ENCODE measurements around the gene TRMT61A.
A peak's percentile ranks its signal among the peaks of the same experiment; 100 is the strongest.
"Not testable (repeated sequence)": the region's sequence is repeated elsewhere in the genome, so short reads cannot be mapped to it uniquely, and the experiment has no call there.

Gene TRMT61A

GRCh38 chr14:103504991-103505565, 23.9 kb upstream of the TRMT61A start:
- POLR2A ChIA-PET = no interaction called here
- TF ChIP-seq CTCF (IDR thresholded peaks at IDR 0.05; ENCODE audit: control extremely low read depth, extremely low read depth, low read depth, missing control alignments) = no peak
- CTCF ChIA-PET = interaction anchor here (1.8 to 5.5 kb wide), 2 partner anchors 14 to 42 kb away, joined by 6 to 39 read pairs; no protein-coding TSS in a partner anchor
- no peak for DNase-seq (ENCODE audit: extremely low spot score)

GRCh38 chr14:103507751-103508150, 21.2 kb upstream of the TRMT61A start:
- ChIA-PET POLR2A (no interaction called here), CTCF (interaction anchor here (2.7 to 5.5 kb wide), 3 partner anchors 8 to 12 kb away, joined by 13 to 39 read pairs (median 24); no protein-coding TSS in a partner anchor)
- DNase-seq (ENCODE audit: extremely low spot score) = no peak
- no peak for TF ChIP-seq CTCF (IDR thresholded peaks at IDR 0.05; ENCODE audit: control extremely low read depth, extremely low read depth, low read depth, missing control alignments)

- ChIA-PET POLR2A (no interaction called here), CTCF (interaction anchor here (0.9 to 3.2 kb wide), 3 partner anchors 9 to 13 kb away, joined by 3 to 24 read pairs (median 13); no protein-coding TSS in a partner anchor)
- no peak for TF ChIP-seq CTCF (IDR thresholded peaks at IDR 0.05; ENCODE audit: control extremely low read depth, extremely low read depth, low read depth, missing control alignments)
- no peak for DNase-seq (ENCODE audit: extremely low spot score)
Observed at GRCh38 chr14:103508521-103509329, 20.3 kb upstream of the TRMT61A start.

GRCh38 chr14:103509864-103510723, 18.9 kb upstream of the TRMT61A start:
- CTCF ChIA-PET = interaction anchor here (1.1 to 3.5 kb wide), 6 partner anchors 8 to 35 kb away, joined by 4 to 24 read pairs (median 11); no protein-coding TSS in a partner anchor
- no peak for TF ChIP-seq CTCF (IDR thresholded peaks at IDR 0.05; ENCODE audit: control extremely low read depth, extremely low read depth, low read depth, missing control alignments)
- DNase-seq (ENCODE audit: extremely low spot score) = peak; percentile 8
- POLR2A ChIA-PET = no interaction called here

GRCh38 chr14:103510724-103511693, 18.0 kb upstream of the TRMT61A start:
- TF ChIP-seq CTCF (IDR thresholded peaks at IDR 0.05; ENCODE audit: control extremely low read depth, extremely low read depth, low read depth, missing control alignments) = no peak
- no peak for DNase-seq (ENCODE audit: extremely low spot score)
- POLR2A ChIA-PET = no interaction called here
- CTCF ChIA-PET = interaction anchor here (0.8 to 3.5 kb wide), 6 partner anchors 8 to 34 kb away, joined by 3 to 24 read pairs (median 7); no protein-coding TSS in a partner anchor

- CTCF ChIA-PET = interaction anchor here (0.8 to 3.5 kb wide), 3 partner anchors 9 to 35 kb away, joined by 3 to 15 read pairs (median 4); no protein-coding TSS in a partner anchor
- DNase-seq (ENCODE audit: extremely low spot score); POLR2A ChIA-PET: not testable (repeated sequence)
Observed at GRCh38 chr14:103512180-103512579, 16.8 kb upstream of the TRMT61A start.
